Bronchial epithelial cell (primary cell): Measurements from ENCODE around the gene CBLN3. TPM values are rescaled to one million over a fixed set of nuclear protein-coding genes. Genes with fewer than 3 reads are reported as not detected.

Experiments
- DNase-seq: peaks from one replicate; pipeline ENCODE4 v3.0.0-alpha.2; 2010; ENCODE audit warnings: low read depth
- FAIRE-seq: peaks from 2 replicates; lab custom pipeline; 2011; peaks lifted over from hg19 to GRCh38; lab: Jason Lieb, UNC
- H3K27me3 ChIP-seq: 2 replicates; pipeline ENCODE4 v1.5.1; 2011; ENCODE audit warnings: low read length; ENCODE audit not compliant: control insufficient read depth, insufficient read depth
- H3K36me3 ChIP-seq: 2 replicates; pipeline ENCODE4 v1.5.1; 2011; ENCODE audit warnings: low read length; ENCODE audit not compliant: control insufficient read depth, insufficient read depth
- H3K4me3 ChIP-seq: 2 replicates; pipeline ENCODE4 v1.5.1; 2011; ENCODE audit warnings: mild to moderate bottlenecking, low read depth, low read length, control low read depth
- CTCF ChIP-seq: IDR thresholded peaks from 2 replicates; pipeline ENCODE4 v1.5.1; 2011; ENCODE audit warnings: mild to moderate bottlenecking, moderate library complexity, low read length, control low read depth, inconsistent platforms; ENCODE audit not compliant: insufficient read depth, severe bottlenecking
- total RNA-seq: library from RNA; depleted of rRNA; stranded (reverse); fragments of >200 nt; gene quantifications from 2 replicates; pipeline ENCODE4 v1.2.1, GENCODE V29; 2014

The CBLN3 gene
- total RNA-seq, 1 donor from 2014 or later = 0.53 TPM

- DNase-seq (no peak), FAIRE-seq (no peak)
- H3K27me3 ChIP-seq = no peaks in the 10 kb centered on the region
- TF ChIP-seq CTCF = no peak
- H3K4me3 ChIP-seq = no peak overlapping the region
- H3K36me3 ChIP-seq = peaks cover 9% of the 10 kb centered on the region
Observed at GRCh38 chr14:24409956-24410355, 19.5 kb downstream of the CBLN3 start.

DNA sequence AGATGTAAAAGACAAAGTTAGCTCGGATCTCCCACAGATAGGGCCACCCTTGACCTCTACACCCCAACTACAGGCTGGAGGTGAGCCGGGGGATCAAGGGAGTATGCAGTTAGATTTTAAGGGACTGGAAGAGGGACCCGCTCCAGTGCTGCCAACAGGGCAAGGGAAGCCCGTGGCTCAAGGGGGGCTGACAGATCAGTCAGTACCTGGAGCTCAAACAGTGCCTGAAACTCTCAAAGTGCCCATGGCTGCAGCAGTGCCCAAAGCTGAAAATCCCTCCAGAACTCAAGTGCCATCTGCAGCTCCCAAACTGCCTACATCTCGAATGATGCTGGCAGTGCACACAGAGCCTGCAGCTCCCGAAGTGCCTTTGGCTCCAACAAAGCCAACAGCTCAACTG lies 20.3 kb downstream of the CBLN3 start:
- DNase-seq (no peak), FAIRE-seq (no peak)
- Histone ChIP-seq H3K4me3 (no peak overlapping the region), H3K36me3 (peaks cover 5% of the 10 kb centered on the region), H3K27me3 (no peaks in the 10 kb centered on the region)
- no peak for TF ChIP-seq CTCF

DNA sequence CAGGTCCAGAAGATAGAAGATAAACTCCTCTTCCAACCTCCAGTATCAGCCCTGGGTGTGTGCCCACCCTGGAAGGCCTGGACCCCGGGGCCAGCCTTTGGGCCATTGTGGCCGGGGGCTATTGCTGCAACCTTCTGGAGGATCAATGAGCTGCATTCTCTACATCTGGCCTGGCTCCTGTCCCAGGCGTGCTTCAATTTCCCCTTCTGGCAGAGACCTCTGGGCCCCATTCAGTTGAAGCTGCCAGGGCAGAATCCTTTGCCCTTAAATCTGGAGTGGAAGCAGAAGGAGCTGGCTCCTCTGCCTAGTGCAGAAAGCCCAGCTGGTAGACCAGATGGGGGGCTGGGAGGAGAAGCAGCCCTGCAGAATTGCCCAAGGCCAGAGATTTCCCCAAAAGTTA lies 20.7 kb downstream of the CBLN3 start:
- Histone ChIP-seq H3K36me3 (peaks cover 5% of the 10 kb centered on the region), H3K27me3 (no peaks in the 10 kb centered on the region), H3K4me3 (no peak overlapping the region)
- peak; percentile 36 for FAIRE-seq
- DNase-seq = no peak
- TF ChIP-seq CTCF = no peak

DNA sequence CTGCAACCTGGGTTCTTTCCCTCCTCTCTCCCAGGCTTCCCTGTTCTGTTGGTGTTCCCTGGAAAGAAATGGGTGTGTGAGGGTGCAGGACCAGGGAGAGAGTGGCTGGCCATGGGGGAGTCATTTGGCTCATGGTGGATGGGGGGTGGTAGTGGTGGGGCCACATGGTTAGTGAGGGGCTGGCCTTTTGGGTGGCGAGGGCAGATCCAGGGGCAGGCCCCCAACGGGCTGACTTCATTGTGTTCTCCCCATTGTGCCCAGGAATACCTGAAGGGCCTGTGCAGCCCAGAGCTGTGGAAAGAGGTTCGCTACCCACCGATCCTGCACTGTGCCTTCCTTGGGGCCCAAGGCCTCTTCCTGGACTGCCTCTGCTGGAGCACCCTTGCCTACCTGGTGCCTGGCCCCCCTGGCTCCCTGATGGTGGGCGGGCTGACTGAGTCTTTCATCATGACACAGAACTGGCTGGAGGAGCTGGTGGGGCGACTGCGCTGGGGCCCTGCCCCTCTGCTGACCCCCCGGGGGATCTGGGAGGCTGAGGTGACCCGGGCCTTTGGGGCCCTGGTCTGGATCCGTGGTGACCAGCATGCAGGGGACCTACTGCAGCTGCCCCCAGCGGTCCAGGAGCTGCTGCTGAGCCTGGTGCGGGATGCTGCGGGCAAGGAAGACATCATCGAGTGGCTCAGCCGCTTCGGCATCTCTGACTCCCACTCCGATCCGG lies 21.7 kb downstream of the CBLN3 start:
- FAIRE-seq = no peak
- Histone ChIP-seq H3K27me3 (no peaks in the 10 kb centered on the region), H3K4me3 (no peak overlapping the region), H3K36me3 (peaks cover 3% of the 10 kb centered on the region)
- TF ChIP-seq CTCF = no peak
- DNase-seq = no peak

DNA sequence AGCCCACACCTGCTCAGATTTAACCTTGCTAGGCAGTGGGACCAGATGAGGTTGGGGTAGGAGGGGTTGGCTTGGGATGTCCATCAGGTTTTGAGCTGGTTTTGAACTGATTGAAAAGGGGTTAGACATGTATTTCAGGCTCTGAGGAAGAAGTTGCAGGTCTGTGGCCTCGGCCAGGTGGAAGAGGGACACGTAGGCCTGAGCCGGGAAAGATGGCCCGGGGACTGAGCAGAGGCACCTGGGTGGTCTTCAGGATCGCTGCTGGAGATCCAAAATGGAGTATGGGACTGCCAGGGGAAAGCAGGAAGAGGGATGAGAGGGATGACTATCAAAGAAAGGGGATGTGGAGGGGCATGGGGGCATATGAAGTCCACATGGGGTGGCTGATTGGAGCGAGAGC lies 23.1 kb downstream of the CBLN3 start:
- H3K27me3 ChIP-seq = no peaks in the 10 kb centered on the region
- DNase-seq (no peak), FAIRE-seq (no peak)
- H3K4me3 ChIP-seq = no peak overlapping the region
- H3K36me3 ChIP-seq = peaks cover 3% of the 10 kb centered on the region
- no peak for TF ChIP-seq CTCF

- Histone ChIP-seq H3K36me3 (peaks cover 3% of the 10 kb centered on the region), H3K27me3 (no peaks in the 10 kb centered on the region), H3K4me3 (no peak overlapping the region)
- no peak for TF ChIP-seq CTCF
- no peak for DNase-seq
- no peak for FAIRE-seq
Observed at GRCh38 chr14:24404814-24405213, 24.7 kb downstream of the CBLN3 start.
